Measurements from ENCODE around the gene CERS1.

CERS1 gene

GRCh38 chr19:18898081-18898606 is 2.2 kb upstream of the CERS1 start:
- CTCF ChIA-PET, result no interaction called here
- Histone ChIP-seq H3K4me3 (ENCODE audit: control insufficient read depth in 1 of 7, extremely low read depth in 1 of 7, insufficient read depth in 4 of 7, low read depth in 2 of 7, low read length in 6 of 7) (no peak overlapping the region), H3K27ac (ENCODE audit: insufficient read depth in 1 of 2, low read depth in 1 of 2, low read length in 2 of 2, poor library complexity in 1 of 2, severe bottlenecking in 2 of 2) (no peak overlapping the region), H3K4me1 (ENCODE audit: control extremely low read depth in 1 of 4, control insufficient read depth in 4 of 4, insufficient read depth in 4 of 4, low read length in 3 of 4) (peaks cover 0 to 18% (median 14%) of the 10 kb centered on the region in 4 experiments), H3K9me3 (ENCODE audit: control extremely low read depth in 1 of 5, control insufficient read depth in 4 of 5, insufficient read depth in 2 of 5, low read depth in 1 of 5, low read length in 4 of 5) (no peaks in the 10 kb centered on the region), H3K36me3 (ENCODE audit: control insufficient read depth in 4 of 4, insufficient read depth in 4 of 4, low read length in 3 of 4) (peaks cover 2 to 36% (median 21%) of the 10 kb centered on the region in 4 experiments), H3K27me3 (replicated peaks in 2 of 5; ENCODE audit: control insufficient read depth in 4 of 5, insufficient read depth in 5 of 5, low read length in 4 of 5) (peaks cover 0 to 39% (median 6%) of the 10 kb centered on the region in 5 experiments)
- 94% methylated on average over 12 of the region's 18 CpGs for WGBS (ENCODE audit: insufficient coverage)
- POLR2A ChIA-PET, result no interaction called here
- no peak for DNase-seq

GRCh38 chr19:18897094-18898029 is 1.4 kb upstream of the CERS1 start:
- POLR2A ChIA-PET, result no interaction called here
- 92% methylated on average over 25 of the region's 25 CpGs for WGBS (ENCODE audit: insufficient coverage)
- no peak for DNase-seq
- Histone ChIP-seq H3K4me1 (ENCODE audit: control extremely low read depth in 1 of 4, control insufficient read depth in 4 of 4, insufficient read depth in 4 of 4, low read length in 3 of 4) (peaks cover 0 to 18% (median 14%) of the 10 kb centered on the region in 4 experiments), H3K36me3 (ENCODE audit: control insufficient read depth in 4 of 4, insufficient read depth in 4 of 4, low read length in 3 of 4) (peaks cover 2 to 30% (median 19%) of the 10 kb centered on the region in 4 experiments), H3K27me3 (replicated peaks in 2 of 5; ENCODE audit: control insufficient read depth in 4 of 5, insufficient read depth in 5 of 5, low read length in 4 of 5) (peaks cover 0 to 44% (median 6%) of the 10 kb centered on the region in 5 experiments), H3K27ac (ENCODE audit: insufficient read depth in 1 of 2, low read depth in 1 of 2, low read length in 2 of 2, poor library complexity in 1 of 2, severe bottlenecking in 2 of 2) (no peak overlapping the region), H3K9me3 (ENCODE audit: control extremely low read depth in 1 of 5, control insufficient read depth in 4 of 5, insufficient read depth in 2 of 5, low read depth in 1 of 5, low read length in 4 of 5) (no peaks in the 10 kb centered on the region), H3K4me3 (ENCODE audit: control insufficient read depth in 1 of 7, extremely low read depth in 1 of 7, insufficient read depth in 4 of 7, low read depth in 2 of 7, low read length in 6 of 7) (no peak overlapping the region)
- CTCF ChIA-PET, result interaction anchor here (0.6 to 1.4 kb wide), 2 partner anchors 11 to 51 kb away, joined by 3 to 6 read pairs; no protein-coding TSS in a partner anchor

- peak in 1 of 3 donors; percentile 21 for DNase-seq
- Histone ChIP-seq H3K36me3 (ENCODE audit: control insufficient read depth in 4 of 4, insufficient read depth in 4 of 4, low read length in 3 of 4) (peaks cover 2 to 28% (median 17%) of the 10 kb centered on the region in 4 experiments), H3K4me3 (ENCODE audit: control insufficient read depth in 1 of 7, extremely low read depth in 1 of 7, insufficient read depth in 4 of 7, low read depth in 2 of 7, low read length in 6 of 7) (peak overlapping the region in 2 of 7 experiments; percentile 2 to 28), H3K9me3 (ENCODE audit: control extremely low read depth in 1 of 5, control insufficient read depth in 4 of 5, insufficient read depth in 2 of 5, low read depth in 1 of 5, low read length in 4 of 5) (no peaks in the 10 kb centered on the region), H3K27ac (ENCODE audit: insufficient read depth in 1 of 2, low read depth in 1 of 2, low read length in 2 of 2, poor library complexity in 1 of 2, severe bottlenecking in 2 of 2) (no peak overlapping the region), H3K27me3 (replicated peaks in 2 of 5; ENCODE audit: control insufficient read depth in 4 of 5, insufficient read depth in 5 of 5, low read length in 4 of 5) (peaks cover 0 to 45% (median 6%) of the 10 kb centered on the region in 5 experiments), H3K4me1 (ENCODE audit: control extremely low read depth in 1 of 4, control insufficient read depth in 4 of 4, insufficient read depth in 4 of 4, low read length in 3 of 4) (peaks cover 0 to 18% (median 14%) of the 10 kb centered on the region in 4 experiments)
- ChIA-PET CTCF (interaction anchor here (1.2 to 1.4 kb wide), 3 partner anchors 11 to 24 kb away, joined by 3 to 6 read pairs (median 5); no protein-coding TSS in a partner anchor), POLR2A (no interaction called here)
- WGBS (ENCODE audit: insufficient coverage), result 27% methylated on average over 32 of the region's 33 CpGs
Measured at GRCh38 chr19:18896421-18896841, 473 bp upstream of the CERS1 start.

GRCh38 chr19:18895038-18895823 is 727 bp downstream of the CERS1 start:
- POLR2A ChIA-PET, result no interaction called here

GRCh38 chr19:18894254-18895037 is 1.5 kb downstream of the CERS1 start:
- Histone ChIP-seq H3K27ac (ENCODE audit: insufficient read depth in 1 of 2, low read depth in 1 of 2, low read length in 2 of 2, poor library complexity in 1 of 2, severe bottlenecking in 2 of 2) (no peak overlapping the region), H3K4me3 (ENCODE audit: control insufficient read depth in 1 of 7, extremely low read depth in 1 of 7, insufficient read depth in 4 of 7, low read depth in 2 of 7, low read length in 6 of 7) (peak overlapping the region in 5 of 7 experiments; percentile 28 to 68 (median 65))
- CTCF ChIA-PET, result interaction anchor here (0.8 to 1.0 kb wide), 3 partner anchors 13 to 92 kb away, joined by 3 to 4 read pairs (median 4); no protein-coding TSS in a partner anchor

More at GRCh38 chr19:18895038-18895823, 727 bp downstream of the CERS1 start:
- H3K4me3 ChIP-seq (ENCODE audit: control insufficient read depth in 1 of 7, extremely low read depth in 1 of 7, insufficient read depth in 4 of 7, low read depth in 2 of 7, low read length in 6 of 7), result peak overlapping the region; percentile 18 to 68 (median 58)
- DNase-seq, result peak in 1 of 3 donors; percentile 34
- peaks cover 0 to 17% (median 8%) of the 10 kb centered on the region in 4 experiments for H3K36me3 ChIP-seq (ENCODE audit: control insufficient read depth in 4 of 4, insufficient read depth in 4 of 4, low read length in 3 of 4)
- H3K27me3 ChIP-seq (replicated peaks in 2 of 5; ENCODE audit: control insufficient read depth in 4 of 5, insufficient read depth in 5 of 5, low read length in 4 of 5), result peaks cover 0 to 46% (median 6%) of the 10 kb centered on the region in 5 experiments
- H3K9me3 ChIP-seq (ENCODE audit: control extremely low read depth in 1 of 5, control insufficient read depth in 4 of 5, insufficient read depth in 2 of 5, low read depth in 1 of 5, low read length in 4 of 5), result no peaks in the 10 kb centered on the region
- H3K27ac ChIP-seq (ENCODE audit: insufficient read depth in 1 of 2, low read depth in 1 of 2, low read length in 2 of 2, poor library complexity in 1 of 2, severe bottlenecking in 2 of 2), result no peak overlapping the region
- under 1% methylated on average over 64 of the region's 72 CpGs for whole genome bisulfite sequencing (ENCODE audit: insufficient coverage)
- H3K4me1 ChIP-seq (ENCODE audit: control extremely low read depth in 1 of 4, control insufficient read depth in 4 of 4, insufficient read depth in 4 of 4, low read length in 3 of 4), result peaks cover 0 to 18% (median 14%) of the 10 kb centered on the region in 4 experiments
- CTCF ChIA-PET, result interaction anchor here (0.8 to 1.4 kb wide), 6 partner anchors 13 to 92 kb away, joined by 3 to 6 read pairs (median 4); no protein-coding TSS in a partner anchor

More at GRCh38 chr19:18894254-18895037, 1.5 kb downstream of the CERS1 start:
- 12% methylated on average over 12 of the region's 28 CpGs for WGBS (ENCODE audit: insufficient coverage)
- H3K27me3 ChIP-seq (replicated peaks in 2 of 5; ENCODE audit: control insufficient read depth in 4 of 5, insufficient read depth in 5 of 5, low read length in 4 of 5), result peaks cover 0 to 46% (median 6%) of the 10 kb centered on the region in 5 experiments
- H3K36me3 ChIP-seq (ENCODE audit: control insufficient read depth in 4 of 4, insufficient read depth in 4 of 4, low read length in 3 of 4), result peaks cover 0 to 9% (median 3%) of the 10 kb centered on the region in 4 experiments
- POLR2A ChIA-PET, result no interaction called here
- no peak for DNase-seq
- H3K4me1 ChIP-seq (ENCODE audit: control extremely low read depth in 1 of 4, control insufficient read depth in 4 of 4, insufficient read depth in 4 of 4, low read length in 3 of 4), result peaks cover 0 to 18% (median 14%) of the 10 kb centered on the region in 4 experiments
- no peaks in the 10 kb centered on the region for H3K9me3 ChIP-seq (ENCODE audit: control extremely low read depth in 1 of 5, control insufficient read depth in 4 of 5, insufficient read depth in 2 of 5, low read depth in 1 of 5, low read length in 4 of 5)

Measured in common myeloid progenitor, CD34-positive (primary cell).